Ishikawa (cell line): ENCODE data around the gene GUCY1B1.

Source experiments
- CEBPB ChIP-seq: IDR thresholded peaks from 2 replicates; pipeline ENCODE4 v1.6.1; 2012
- EGR1 ChIP-seq: IDR thresholded peaks from 2 replicates; pipeline ENCODE4 v1.6.1; 2012
- EP300 ChIP-seq: IDR thresholded peaks from 2 replicates; pipeline ENCODE4 v1.6.1; 2012; ENCODE audit warnings: borderline replicate concordance
- FOXM1 ChIP-seq: IDR thresholded peaks from 2 replicates; pipeline ENCODE4 v1.6.1; 2012; ENCODE audit warnings: low read depth, borderline replicate concordance
- MAX ChIP-seq: IDR thresholded peaks from 2 replicates; pipeline ENCODE4 v1.6.1; 2012
- NFIC ChIP-seq: IDR thresholded peaks from 2 replicates; pipeline ENCODE4 v1.6.1; 2012
- RAD21 ChIP-seq: IDR thresholded peaks from 2 replicates; pipeline ENCODE4 v1.6.1; 2012; ENCODE audit warnings: low read depth
- REST ChIP-seq: IDR thresholded peaks from 2 replicates; pipeline ENCODE4 v1.6.1; 2012; ENCODE audit warnings: low read depth, mild to moderate bottlenecking
- TAF1 ChIP-seq: IDR thresholded peaks from 2 replicates; pipeline ENCODE4 v1.6.1; 2012; ENCODE audit warnings: low read depth, mild to moderate bottlenecking
- TCF12 ChIP-seq: IDR thresholded peaks from 2 replicates; pipeline ENCODE4 v1.6.1; 2012; ENCODE audit warnings: low read depth
- TEAD4 ChIP-seq: IDR thresholded peaks from 2 replicates; pipeline ENCODE4 v1.6.1; 2012
- USF1 ChIP-seq: IDR thresholded peaks from 2 replicates; pipeline ENCODE4 v1.6.1; 2012
- YY1 ChIP-seq: IDR thresholded peaks from 2 replicates; pipeline ENCODE4 v1.6.1; 2012; ENCODE audit warnings: low read depth
- ZBTB7A ChIP-seq: IDR thresholded peaks from 2 replicates; pipeline ENCODE4 v1.6.1; 2012; ENCODE audit warnings: low read depth

GRCh38 chr4:155741546-155741945 lies 17.3 kb upstream of the GUCY1B1 start:
- TF ChIP-seq EP300 (no peak), RAD21 (no peak), FOXM1 (no peak), CEBPB (no peak), EGR1 (no peak), MAX (no peak), REST (no peak), TAF1 (no peak), USF1 (no peak), TCF12 (no peak), ZBTB7A (no peak), TEAD4 (no peak), NFIC (no peak), YY1 (no peak)
